ENCODE data around the gene EFNA5.

GRCh38 chr5:107426209-107426608, 244.5 kb downstream of the EFNA5 start:
- TF ChIP-seq CTCF (IDR thresholded peaks at IDR 0.05) (no peak), POLR2A (IDR thresholded peaks at IDR 0.05) (no peak)

All from gastroesophageal sphincter (tissue), 3 donors.